ENCODE measurements around the gene KLHL29.

DNA sequence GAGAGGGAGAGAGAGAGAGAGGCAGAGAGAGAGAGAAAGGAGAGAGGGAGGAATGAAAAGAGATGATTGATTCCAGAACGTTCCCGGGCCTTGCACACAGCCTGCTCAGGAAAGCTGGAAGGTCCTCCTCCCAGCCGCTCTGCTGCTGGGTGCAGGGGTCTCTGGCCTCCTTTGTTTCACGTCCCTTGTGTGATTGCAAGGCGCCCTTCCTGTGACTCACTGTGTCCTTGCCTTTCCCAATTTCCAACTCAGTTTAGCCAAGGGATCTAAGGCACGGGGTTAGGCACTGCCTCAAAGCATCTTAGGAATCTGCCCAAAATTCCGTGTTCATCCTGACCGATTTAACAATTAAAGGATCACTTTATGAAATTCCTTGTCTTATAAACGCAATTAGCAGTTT lies 221.2 kb downstream of the KLHL29 start:
- TF ChIP-seq, protein P1, sequence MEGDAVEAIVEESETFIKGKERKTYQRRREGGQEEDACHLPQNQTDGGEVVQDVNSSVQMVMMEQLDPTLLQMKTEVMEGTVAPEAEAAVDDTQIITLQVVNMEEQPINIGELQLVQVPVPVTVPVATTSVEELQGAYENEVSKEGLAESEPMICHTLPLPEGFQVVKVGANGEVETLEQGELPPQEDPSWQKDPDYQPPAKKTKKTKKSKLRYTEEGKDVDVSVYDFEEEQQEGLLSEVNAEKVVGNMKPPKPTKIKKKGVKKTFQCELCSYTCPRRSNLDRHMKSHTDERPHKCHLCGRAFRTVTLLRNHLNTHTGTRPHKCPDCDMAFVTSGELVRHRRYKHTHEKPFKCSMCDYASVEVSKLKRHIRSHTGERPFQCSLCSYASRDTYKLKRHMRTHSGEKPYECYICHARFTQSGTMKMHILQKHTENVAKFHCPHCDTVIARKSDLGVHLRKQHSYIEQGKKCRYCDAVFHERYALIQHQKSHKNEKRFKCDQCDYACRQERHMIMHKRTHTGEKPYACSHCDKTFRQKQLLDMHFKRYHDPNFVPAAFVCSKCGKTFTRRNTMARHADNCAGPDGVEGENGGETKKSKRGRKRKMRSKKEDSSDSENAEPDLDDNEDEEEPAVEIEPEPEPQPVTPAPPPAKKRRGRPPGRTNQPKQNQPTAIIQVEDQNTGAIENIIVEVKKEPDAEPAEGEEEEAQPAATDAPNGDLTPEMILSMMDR (IDR thresholded peaks at IDR 0.05; ENCODE audit: insufficient read depth, low read length): no peak
- no peak for TF ChIP-seq POLR2AphosphoS5 (IDR thresholded peaks at IDR 0.05; ENCODE audit: low read depth)

Measured in HL-60 (cell line).